GM19043 (cell line): ENCODE results near the gene CCDC38.
"Not testable (repeated sequence)": the region's sequence is repeated elsewhere in the genome, so short reads cannot be mapped to it uniquely, and the experiment has no call there.

ENCODE experiments used
- ATAC-seq: cut with Tn5 transposase; IDR thresholded peaks from one replicate; pipeline ENCODE4 v1.9.1; 2021; ENCODE audit warnings: low read depth; ENCODE audit not compliant: unreplicated experiment

CCDC38 gene

DNA sequence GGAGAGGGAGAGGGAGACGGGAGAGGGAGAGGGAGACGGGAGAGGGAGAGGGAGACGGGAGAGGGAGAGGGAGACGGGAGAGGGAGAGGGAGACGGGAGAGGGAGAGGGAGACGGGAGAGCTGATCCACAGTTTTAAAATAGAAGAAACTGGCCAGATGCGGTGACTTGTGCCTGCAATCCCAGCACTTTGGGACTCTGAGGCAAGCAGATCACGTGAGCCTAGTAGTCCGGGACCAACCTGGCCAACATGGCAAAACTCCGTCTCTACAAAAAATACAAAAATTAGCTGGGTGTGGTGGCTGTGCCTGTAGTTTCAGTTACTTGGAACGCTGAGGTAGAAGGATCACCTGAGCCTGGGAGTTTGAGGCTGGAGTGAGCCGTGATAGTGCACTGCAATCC lies 100.0 kb downstream of the CCDC38 start:
- not testable (repeated sequence) for ATAC-seq

DNA sequence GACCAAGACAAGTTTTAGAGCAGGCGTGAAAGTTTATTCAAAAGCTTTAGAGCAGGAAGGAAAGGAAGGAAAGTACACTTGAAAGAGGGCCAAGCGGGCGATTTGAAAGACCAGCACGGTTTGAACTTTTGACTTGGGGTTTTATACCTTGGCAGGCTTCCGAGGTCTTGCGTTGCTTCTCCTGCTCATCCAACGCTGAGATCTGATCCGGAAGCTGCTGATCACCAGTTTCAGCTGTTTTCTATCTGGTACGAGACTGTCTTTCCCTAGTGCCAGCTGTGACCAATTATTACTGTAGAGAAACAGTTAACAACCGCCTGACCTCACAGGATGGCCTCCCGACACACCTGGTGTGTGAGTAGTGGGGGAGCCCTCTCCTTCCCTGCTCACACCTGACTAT lies 104.3 kb downstream of the CCDC38 start:
- no peak for ATAC-seq

DNA sequence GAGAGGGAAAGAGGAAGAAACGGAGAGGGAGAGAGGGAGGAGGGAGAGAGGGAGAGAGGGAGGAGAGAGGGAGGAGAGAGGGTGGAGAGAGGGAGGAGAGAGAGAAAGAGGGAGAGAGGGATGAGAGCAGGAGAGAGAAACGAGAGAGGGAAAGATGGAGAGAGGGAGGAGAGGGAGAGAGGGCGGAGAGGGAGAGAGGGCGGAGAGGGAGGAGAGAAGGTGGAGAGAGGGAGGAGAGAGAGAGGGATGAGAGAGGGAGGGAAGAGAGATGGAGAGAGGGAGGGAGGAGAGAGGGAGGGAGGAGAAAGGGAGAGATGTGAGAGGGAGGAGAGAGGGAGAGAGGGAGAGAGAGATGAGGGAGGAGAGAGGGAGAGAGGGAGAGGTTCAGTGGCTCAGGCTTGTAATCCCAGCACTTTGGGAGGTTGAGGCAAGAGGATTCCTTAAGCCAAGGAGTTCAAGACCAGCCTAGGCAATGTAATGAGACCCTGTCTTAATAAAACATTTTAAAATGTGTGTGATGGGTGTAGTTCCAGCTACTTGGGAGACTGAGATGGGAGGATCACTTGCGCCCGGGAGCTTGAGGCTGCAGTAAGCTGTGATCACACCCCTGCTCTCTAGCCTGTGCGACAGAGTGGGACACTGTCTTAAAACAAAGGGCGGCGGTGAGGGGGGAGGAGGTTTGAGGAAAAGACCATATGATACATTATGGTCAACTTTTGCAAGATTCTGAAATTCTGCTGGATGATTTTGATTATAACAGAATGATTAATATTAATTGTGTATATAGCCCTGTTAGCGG lies 105.0 kb downstream of the CCDC38 start:
- no peak for ATAC-seq

DNA sequence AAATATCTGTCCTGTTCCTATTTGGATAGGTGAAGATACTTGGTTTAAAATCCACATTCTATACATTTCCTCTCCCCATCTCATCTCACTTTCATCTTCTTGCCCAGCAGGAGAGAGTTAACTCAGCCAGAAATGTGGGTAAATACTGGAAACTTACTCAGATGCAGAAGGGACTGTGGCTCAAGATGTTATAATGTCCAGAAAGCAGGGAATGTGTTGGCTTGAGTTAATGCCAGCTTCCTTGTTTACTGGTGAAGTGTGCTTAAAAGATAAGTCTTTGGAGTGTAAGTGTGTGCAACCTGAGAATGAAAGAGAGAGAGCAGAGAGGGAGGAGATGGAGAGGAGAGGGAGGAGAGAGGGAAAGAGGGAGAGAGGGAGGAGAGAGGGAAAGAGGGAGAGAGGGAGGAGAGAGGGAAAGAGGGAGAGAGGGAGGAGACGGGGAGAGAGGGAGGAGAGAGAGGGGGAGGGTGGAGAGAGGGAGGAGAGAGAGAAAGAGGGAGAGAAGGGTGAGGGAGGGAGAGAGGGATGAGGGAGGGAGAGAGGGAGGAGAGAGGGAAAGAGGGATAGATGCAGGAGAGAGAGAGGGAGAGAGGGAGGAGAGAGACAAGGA lies 105.7 kb downstream of the CCDC38 start:
- no peak for ATAC-seq

DNA sequence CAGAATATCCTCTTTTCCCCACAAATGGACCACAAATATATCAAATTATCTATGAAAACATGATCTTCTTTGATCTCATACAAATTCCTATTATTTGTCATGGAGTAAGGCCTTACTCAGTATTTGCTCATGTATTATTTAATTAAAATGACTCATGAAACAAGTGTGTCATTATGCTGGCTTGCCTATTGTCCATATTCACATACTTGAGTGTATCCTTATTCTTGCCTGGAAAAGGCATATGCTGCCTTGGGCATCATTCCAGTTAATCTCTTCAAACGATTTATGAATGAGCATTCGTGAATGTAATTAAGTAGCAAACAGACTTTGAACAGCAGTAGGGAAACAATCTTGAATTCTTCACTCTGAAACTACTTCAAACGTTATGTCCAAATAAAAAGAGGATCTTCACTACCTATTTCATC lies 106.2 kb downstream of the CCDC38 start:
- ATAC-seq: no peak

DNA sequence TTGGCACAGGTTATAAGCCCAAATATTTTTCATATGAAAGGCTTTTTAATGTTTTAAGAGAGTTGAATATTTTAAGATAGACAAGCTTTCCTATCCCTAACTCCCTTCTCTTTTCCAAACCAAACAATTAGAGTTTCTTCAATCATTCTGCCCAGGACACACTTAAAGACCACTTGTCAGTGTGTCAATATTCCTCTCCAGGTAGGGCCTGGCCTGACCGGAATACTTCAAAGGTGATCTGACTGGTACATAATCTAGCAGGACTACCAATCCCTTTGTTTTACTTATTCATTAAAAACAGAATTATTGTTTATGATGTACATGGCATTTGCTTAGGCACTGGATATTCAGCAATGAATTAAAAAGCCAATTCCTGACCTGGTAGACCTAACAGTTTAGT lies 107.8 kb downstream of the CCDC38 start:
- no peak for ATAC-seq

DNA sequence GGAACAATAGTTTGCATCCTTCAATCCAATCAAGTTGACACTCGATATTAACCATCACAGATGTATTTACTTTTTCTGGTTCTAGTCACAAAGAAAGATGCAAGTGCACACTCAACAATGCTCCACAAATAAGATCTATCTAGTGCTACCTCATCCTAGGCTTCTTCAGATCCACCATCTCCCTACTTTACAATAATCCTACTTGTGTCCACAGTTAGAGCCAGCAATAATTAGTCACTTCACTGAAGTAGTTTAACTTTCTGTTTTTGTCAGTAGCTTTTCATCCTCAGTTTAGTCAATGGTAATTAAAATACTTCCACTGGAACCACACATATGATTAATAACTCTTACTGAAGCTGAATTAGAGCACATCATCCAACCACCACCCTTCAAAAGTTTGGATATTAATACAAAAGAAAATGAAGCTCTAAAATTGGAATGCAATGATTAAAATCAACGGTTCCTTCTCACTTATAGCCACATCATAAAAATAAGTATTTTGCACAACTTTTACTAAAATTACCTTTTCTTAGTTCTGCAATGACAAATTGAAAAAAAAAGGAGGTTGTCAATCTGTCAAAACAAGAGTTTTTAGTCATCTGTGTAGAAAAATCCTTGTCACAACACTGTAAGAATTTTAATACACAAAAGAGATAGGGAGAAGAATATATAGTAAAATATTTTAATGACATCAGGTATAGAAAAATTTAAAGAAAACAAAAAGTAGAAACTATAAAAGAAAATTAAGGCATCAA lies 111.9 kb downstream of the CCDC38 start:
- ATAC-seq: no peak

DNA sequence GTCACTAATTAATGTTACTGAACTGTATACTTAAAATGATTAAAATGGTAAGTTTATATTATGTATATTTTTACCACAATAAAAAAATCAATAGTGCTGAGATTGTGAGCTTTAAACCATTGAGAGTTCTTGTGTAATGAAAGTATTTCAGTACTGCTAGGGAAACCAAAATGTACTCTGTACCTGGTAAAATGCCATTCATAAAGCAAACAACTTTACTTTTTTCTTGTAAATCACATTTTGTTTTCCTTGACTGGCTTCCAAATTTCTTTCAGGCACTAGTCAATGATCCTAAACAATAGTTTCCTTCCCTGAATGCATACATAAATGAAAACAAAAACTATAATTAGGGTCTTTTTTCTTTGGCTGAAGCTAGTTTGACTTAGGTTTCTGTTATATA lies 113.0 kb downstream of the CCDC38 start:
- ATAC-seq: no peak

DNA sequence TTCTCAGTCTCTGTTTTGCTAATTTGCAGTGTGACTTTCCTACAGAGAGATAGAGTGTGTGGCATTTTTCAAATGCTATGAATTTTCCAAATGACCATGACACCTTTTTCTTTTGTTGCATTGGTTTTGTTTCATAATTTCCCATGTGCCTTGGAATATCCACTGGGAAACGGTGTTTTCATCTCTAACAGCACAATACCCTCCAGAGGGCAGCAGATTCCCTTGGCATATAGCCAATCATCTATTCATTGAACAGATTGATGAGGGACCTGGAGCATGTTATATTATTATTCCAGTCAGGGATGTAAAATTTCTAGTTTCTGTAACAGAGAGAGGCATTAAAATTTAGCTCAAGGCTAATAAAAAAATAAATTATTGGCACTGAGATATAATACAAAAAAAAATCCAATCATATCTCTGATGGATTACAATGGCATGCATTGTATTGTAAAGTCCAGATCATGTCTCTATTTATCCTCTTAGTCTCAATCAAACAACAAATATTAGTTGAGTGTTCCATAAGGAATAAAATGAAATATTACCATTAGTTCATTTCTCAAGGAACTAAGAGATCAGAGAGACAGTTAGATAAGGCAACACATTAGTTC lies 122.2 kb downstream of the CCDC38 start:
- no peak for ATAC-seq
